ENCODE results near the gene GLIS2.

GLIS2 gene

GRCh38 chr16:4315186-4316107 lies at the start of gene GLIS2:
TSS of gene GLIS2 (plus strand) at chr16:4316067. CDS start at chr16:4332281, 16,214 bp downstream.
- DNase-seq (ENCODE audit: low spot score), result peak; percentile 90

GRCh38 chr16:4266372-4266771 lies 49.5 kb upstream of the GLIS2 start:
- DNase-seq (ENCODE audit: low spot score), result no peak

GRCh38 chr16:4270091-4270490 lies 45.8 kb upstream of the GLIS2 start:
- no peak for DNase-seq (ENCODE audit: low spot score)

GRCh38 chr16:4270595-4270994 lies 45.3 kb upstream of the GLIS2 start:
- DNase-seq (ENCODE audit: low spot score), result no peak

GRCh38 chr16:4271176-4272113 lies 44.4 kb upstream of the GLIS2 start:
- DNase-seq (ENCODE audit: low spot score), result peak; percentile 88

- DNase-seq (ENCODE audit: low spot score), result peak; percentile 68
Observed at GRCh38 chr16:4272114-4272956, 43.5 kb upstream of the GLIS2 start.

- DNase-seq (ENCODE audit: low spot score), result peak; percentile 73
Observed at GRCh38 chr16:4273858-4274311, 42.0 kb upstream of the GLIS2 start.

GRCh38 chr16:4275861-4276260 lies 40.0 kb upstream of the GLIS2 start:
- no peak for DNase-seq (ENCODE audit: low spot score)

- no peak for DNase-seq (ENCODE audit: low spot score)
Observed at GRCh38 chr16:4277987-4278513, 37.8 kb upstream of the GLIS2 start.

- no peak for DNase-seq (ENCODE audit: low spot score)
Observed at GRCh38 chr16:4280625-4281024, 35.2 kb upstream of the GLIS2 start.

GRCh38 chr16:4283441-4283840 lies 32.4 kb upstream of the GLIS2 start:
- no peak for DNase-seq (ENCODE audit: low spot score)

- DNase-seq (ENCODE audit: low spot score), result no peak
Observed at GRCh38 chr16:4283939-4284338, 31.9 kb upstream of the GLIS2 start.

- no peak for DNase-seq (ENCODE audit: low spot score)
Observed at GRCh38 chr16:4285167-4285566, 30.7 kb upstream of the GLIS2 start.

GRCh38 chr16:4288148-4288921 lies 27.5 kb upstream of the GLIS2 start:
- peak; percentile 89 for DNase-seq (ENCODE audit: low spot score)

- no peak for DNase-seq (ENCODE audit: low spot score)
Observed at GRCh38 chr16:4290236-4290830, 25.5 kb upstream of the GLIS2 start.

- DNase-seq (ENCODE audit: low spot score), result no peak
Observed at GRCh38 chr16:4291699-4292098, 24.2 kb upstream of the GLIS2 start.

- no peak for DNase-seq (ENCODE audit: low spot score)
Observed at GRCh38 chr16:4293181-4293716, 22.6 kb upstream of the GLIS2 start.

- DNase-seq (ENCODE audit: low spot score), result peak; percentile 50
Observed at GRCh38 chr16:4293822-4294457, 21.9 kb upstream of the GLIS2 start.

GRCh38 chr16:4295581-4295980 lies 20.3 kb upstream of the GLIS2 start:
- no peak for DNase-seq (ENCODE audit: low spot score)

All from D341Med (cell line).